HAP-1 (cell line): ENCODE measurements around the gene PRTFDC1.
"Not testable (repeated sequence)": the region's sequence is repeated elsewhere in the genome, so short reads cannot be mapped to it uniquely, and the experiment has no call there.

Experiments
- DNase-seq, 2 experiments: peaks; one replicate each; pipeline ENCODE4 v3.0.0-alpha.2; 2016 to 2020; ENCODE audit warnings: low spot score in 2 of 2
- H3K27me3 ChIP-seq: fragments of 250-450 bp; sonication (Bioruptor Pico); 2 replicates; pipeline ENCODE4 v1.5.1; 2020; ENCODE audit warnings: low read depth, mild to moderate bottlenecking, moderate library complexity
- H3K36me3 ChIP-seq: fragments of 250-450 bp; sonication (Bioruptor Pico); replicated peaks from 2 replicates; pipeline ENCODE4 v1.5.1; 2020; ENCODE audit warnings: mild to moderate bottlenecking
- H3K4me1 ChIP-seq: fragments of 250-450 bp; sonication (Bioruptor Pico); 2 replicates; pipeline ENCODE4 v1.5.1; 2020; ENCODE audit warnings: mild to moderate bottlenecking
- H3K4me3 ChIP-seq: fragments of 250-450 bp; sonication (Bioruptor Pico); 2 replicates; pipeline ENCODE4 v1.5.1; 2020; ENCODE audit warnings: mild to moderate bottlenecking, moderate library complexity
- H3K9me3 ChIP-seq: fragments of 250-450 bp; sonication (Bioruptor Pico); 2 replicates; pipeline ENCODE4 v1.5.1; 2020; ENCODE audit warnings: mild to moderate bottlenecking, moderate library complexity
- in situ Hi-C: fragments of 300-500 bp; cut with MboI; formaldehyde crosslinking; loops from 3 replicates; pipeline ENCODE4 v1.14.3; 2020; ENCODE audit warnings: low sequenced_read_pairs, inconsistent platforms, mixed read lengths

Gene PRTFDC1

GRCh38 chr10:24935504-24936292 is 16.7 kb downstream of the PRTFDC1 start:
- H3K9me3 ChIP-seq, result no peaks in the 10 kb centered on the region
- peaks cover 12% of the 10 kb centered on the region; the same call in 1 of the 2 replicates for H3K36me3 ChIP-seq
- H3K27me3 ChIP-seq, result no peaks in the 10 kb centered on the region
- H3K4me3 ChIP-seq, result no peak overlapping the region
- in situ Hi-C loops, result no loop called here
- no peak for DNase-seq
- no peaks in the 10 kb centered on the region for H3K4me1 ChIP-seq

DNA sequence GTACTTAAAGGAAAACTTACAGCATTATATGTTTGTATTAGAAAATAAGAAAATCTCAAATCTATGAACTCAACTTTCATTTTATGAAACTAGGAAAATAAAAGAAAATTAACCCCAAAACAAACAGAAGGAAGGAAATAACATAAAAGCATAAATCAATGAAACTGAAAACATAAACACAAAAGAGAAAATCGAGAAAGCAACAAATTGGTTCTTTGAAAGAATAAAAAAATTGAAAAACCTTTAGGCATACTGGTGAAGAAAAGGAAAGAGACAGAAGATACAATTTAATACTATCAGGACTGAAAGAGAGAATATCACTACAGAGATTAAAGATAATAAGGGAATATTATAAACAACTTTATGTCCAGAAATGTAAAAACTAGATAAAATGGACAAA is 21.2 kb downstream of the PRTFDC1 start:
- peaks cover 8% of the 10 kb centered on the region; the same call in 1 of the 2 replicates for H3K36me3 ChIP-seq
- in situ Hi-C loops, result no loop called here
- H3K27me3 ChIP-seq, result no peaks in the 10 kb centered on the region
- no peak overlapping the region for H3K4me3 ChIP-seq
- no peaks in the 10 kb centered on the region for H3K9me3 ChIP-seq
- no peak for DNase-seq
- H3K4me1 ChIP-seq, result no peaks in the 10 kb centered on the region

DNA sequence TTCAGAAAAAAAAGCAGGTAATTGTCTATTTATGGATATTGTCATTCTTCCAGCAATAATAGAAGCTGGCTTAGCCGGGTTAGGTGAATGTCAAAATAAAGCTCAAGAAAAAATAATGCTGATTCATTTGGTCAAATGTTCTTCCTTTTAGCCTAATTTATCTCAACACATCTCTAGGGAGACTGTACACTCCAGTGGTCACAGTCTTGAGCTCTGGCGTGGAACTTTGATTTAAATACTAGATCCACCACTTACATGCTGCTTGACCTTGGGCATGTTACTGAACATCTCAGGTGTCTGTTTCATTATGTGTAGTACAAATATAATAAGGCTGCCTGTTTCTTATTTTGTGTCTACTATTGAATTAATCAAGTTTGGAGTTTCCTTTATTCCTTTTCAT is 22.0 kb downstream of the PRTFDC1 start:
- H3K9me3 ChIP-seq, result no peaks in the 10 kb centered on the region
- H3K27me3 ChIP-seq, result no peaks in the 10 kb centered on the region
- peaks cover 3% of the 10 kb centered on the region; the same call in 1 of the 2 replicates for H3K36me3 ChIP-seq
- DNase-seq, result no peak
- in situ Hi-C loops, result no loop called here
- no peak overlapping the region for H3K4me3 ChIP-seq
- no peaks in the 10 kb centered on the region for H3K4me1 ChIP-seq

DNA sequence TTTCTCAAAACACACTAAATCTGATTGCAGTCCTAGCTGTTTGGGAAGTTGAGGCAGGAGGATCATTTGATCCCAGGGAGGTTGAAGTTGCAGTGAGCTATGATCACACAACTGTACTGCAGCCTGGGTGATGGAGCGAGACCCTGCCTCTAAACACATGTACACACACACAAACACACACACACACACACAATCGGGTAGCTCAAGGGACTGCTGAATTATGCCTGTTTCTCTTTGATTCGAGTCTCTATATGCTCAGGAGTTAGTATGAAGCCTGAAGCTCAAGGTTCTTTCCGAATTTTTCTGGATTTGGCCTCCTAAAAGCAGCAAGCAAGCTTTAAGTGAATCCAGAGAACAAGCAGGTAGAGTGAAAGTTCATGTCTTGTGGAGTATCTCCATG is 22.5 kb downstream of the PRTFDC1 start:
- Histone ChIP-seq H3K4me1 (no peaks in the 10 kb centered on the region), H3K9me3 (no peaks in the 10 kb centered on the region), H3K27me3 (no peaks in the 10 kb centered on the region), H3K36me3 (no peaks in the 10 kb centered on the region; the same call in 1 of the 2 replicates), H3K4me3 (no peak overlapping the region)
- in situ Hi-C loops, result no loop called here
- no peak for DNase-seq

DNA sequence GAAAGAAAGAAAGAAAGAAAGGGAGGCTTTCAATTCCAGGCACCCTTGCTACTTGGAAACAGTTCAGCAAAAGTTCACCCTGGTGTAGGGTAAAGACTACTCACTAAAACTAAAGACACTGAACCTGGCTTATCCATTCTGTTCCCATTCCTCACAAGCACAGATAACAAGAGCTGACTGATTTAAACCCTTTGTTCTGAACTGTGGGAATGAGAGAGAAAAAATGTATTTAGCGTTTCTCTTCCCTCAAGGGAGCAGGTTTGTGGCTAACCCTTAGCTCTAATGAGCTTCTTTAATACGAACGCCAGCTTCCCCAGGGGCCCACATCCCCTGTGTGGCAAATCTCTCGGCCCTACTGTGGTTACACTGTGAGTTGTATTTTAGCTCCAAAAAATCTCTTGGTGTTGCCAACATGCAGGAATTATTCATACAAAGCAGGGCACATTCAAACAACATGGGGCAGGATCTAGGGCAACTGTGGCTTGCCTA is 23.3 kb downstream of the PRTFDC1 start:
- no peak for DNase-seq
- no peaks in the 10 kb centered on the region for H3K9me3 ChIP-seq
- no peaks in the 10 kb centered on the region for H3K27me3 ChIP-seq
- H3K36me3 ChIP-seq, result no peaks in the 10 kb centered on the region; the same call in 1 of the 2 replicates
- H3K4me1 ChIP-seq, result no peaks in the 10 kb centered on the region
- in situ Hi-C loops, result no loop called here
- no peak overlapping the region for H3K4me3 ChIP-seq

- Histone ChIP-seq H3K4me3 (no peak overlapping the region), H3K4me1 (no peaks in the 10 kb centered on the region), H3K36me3 (no peaks in the 10 kb centered on the region; the same call in 1 of the 2 replicates), H3K27me3 (no peaks in the 10 kb centered on the region), H3K9me3 (no peaks in the 10 kb centered on the region)
- in situ Hi-C loops, result no loop called here
- no peak for DNase-seq
These were observed 24.2 kb downstream of the PRTFDC1 start for GRCh38 chr10:24928163-24928562.

DNA sequence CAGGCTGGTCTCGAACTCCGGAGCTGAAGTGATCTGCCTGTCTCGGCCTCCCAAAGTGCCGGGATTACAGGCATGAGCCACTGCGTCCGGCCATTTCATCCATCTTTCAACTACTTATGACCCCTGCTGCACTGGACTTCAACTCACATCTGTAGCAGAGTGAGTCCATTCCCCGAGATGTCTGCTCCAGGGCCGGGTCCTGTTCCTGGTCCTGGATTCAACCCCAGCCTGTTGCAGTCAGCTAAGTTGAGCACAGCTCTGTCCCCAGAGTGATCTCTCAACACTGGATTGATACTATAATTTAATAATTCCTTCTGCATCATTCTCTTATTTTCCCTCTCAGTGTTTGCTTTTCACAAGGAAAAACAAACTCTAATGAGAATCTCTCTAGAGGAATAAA is 25.8 kb downstream of the PRTFDC1 start:
- Histone ChIP-seq H3K4me3 (no peak overlapping the region), H3K9me3 (no peaks in the 10 kb centered on the region), H3K27me3 (no peaks in the 10 kb centered on the region), H3K4me1 (no peaks in the 10 kb centered on the region), H3K36me3 (no peaks in the 10 kb centered on the region; the same call in 1 of the 2 replicates)
- in situ Hi-C loops, result no loop called here
- no peak for DNase-seq

GRCh38 chr10:24925799-24926198 is 26.6 kb downstream of the PRTFDC1 start:
- in situ Hi-C loops, result no loop called here
- Histone ChIP-seq H3K36me3 (no peaks in the 10 kb centered on the region; the same call in 1 of the 2 replicates), H3K4me1 (no peaks in the 10 kb centered on the region), H3K9me3 (no peaks in the 10 kb centered on the region), H3K4me3 (no peak overlapping the region), H3K27me3 (no peaks in the 10 kb centered on the region)
- no peak for DNase-seq

GRCh38 chr10:24924483-24924882 is 27.9 kb downstream of the PRTFDC1 start:
- H3K9me3 ChIP-seq, H3K27me3 ChIP-seq, H3K4me3 ChIP-seq, H3K4me1 ChIP-seq, in situ Hi-C loops, H3K36me3 ChIP-seq, DNase-seq: not testable (repeated sequence)

DNA sequence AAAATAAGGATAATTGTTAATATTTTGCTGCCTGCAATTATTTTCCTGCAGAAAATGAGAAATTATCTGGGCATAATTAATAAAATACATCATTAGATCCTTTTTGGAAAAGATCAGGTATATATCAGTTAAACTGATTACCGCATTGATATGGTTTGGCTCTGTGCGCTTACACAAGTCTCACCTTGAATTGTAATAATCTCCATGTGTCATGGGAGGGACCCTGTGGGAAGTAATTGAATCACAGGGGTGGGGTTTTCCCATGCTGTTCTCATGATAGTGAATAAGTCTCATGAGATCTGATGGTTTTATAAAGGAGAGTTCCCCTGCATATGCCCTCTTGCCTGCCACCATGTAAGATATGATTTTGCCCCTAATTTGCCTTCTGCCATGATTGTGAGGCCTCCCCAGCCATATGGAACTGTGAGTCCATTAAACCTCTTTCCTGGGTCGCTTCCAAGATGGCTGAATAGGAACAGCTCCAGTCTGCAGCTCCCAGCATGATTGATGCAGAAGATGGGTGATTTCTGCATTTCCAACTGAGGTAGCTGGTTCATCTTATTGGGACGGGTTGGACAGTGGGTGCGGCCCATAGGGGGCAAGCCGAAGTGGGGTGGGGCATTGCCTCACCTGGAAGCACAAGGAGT is 30.1 kb downstream of the PRTFDC1 start:
- DNase-seq, H3K27me3 ChIP-seq, in situ Hi-C loops, H3K36me3 ChIP-seq, H3K9me3 ChIP-seq, H3K4me3 ChIP-seq, H3K4me1 ChIP-seq: not testable (repeated sequence)

- no peaks in the 10 kb centered on the region for H3K27me3 ChIP-seq
- no peaks in the 10 kb centered on the region for H3K4me1 ChIP-seq
- in situ Hi-C loops, result no loop called here
- H3K9me3 ChIP-seq, result no peaks in the 10 kb centered on the region
- no peak for DNase-seq
- no peaks in the 10 kb centered on the region; the same call in 1 of the 2 replicates for H3K36me3 ChIP-seq
- H3K4me3 ChIP-seq, result no peak overlapping the region
These were observed 31.2 kb downstream of the PRTFDC1 start for GRCh38 chr10:24920907-24921881.

- H3K36me3 ChIP-seq, in situ Hi-C loops, H3K4me3 ChIP-seq, H3K27me3 ChIP-seq, H3K9me3 ChIP-seq, DNase-seq, H3K4me1 ChIP-seq: not testable (repeated sequence)
These were observed 32.2 kb downstream of the PRTFDC1 start for GRCh38 chr10:24920192-24920591.

DNA sequence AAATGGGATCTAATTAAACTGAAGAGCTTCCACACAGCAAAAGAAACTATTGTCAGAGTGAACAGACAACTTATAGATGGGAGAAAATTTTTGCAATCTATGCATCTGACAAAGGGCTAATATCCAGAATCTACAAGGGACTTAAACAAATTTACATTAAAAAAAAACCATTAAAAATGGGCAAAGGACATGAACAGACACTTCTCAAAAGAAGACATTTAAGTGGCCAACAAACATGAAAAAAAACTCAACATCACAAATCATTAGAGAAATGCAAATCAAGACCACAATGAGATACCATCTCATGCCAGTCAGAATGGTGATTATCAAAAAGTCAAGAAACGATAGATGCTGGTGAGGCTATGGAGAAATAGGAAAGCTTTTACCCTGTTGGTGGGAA is 32.8 kb downstream of the PRTFDC1 start:
- H3K9me3 ChIP-seq, DNase-seq, H3K4me1 ChIP-seq, H3K4me3 ChIP-seq, H3K36me3 ChIP-seq, in situ Hi-C loops, H3K27me3 ChIP-seq: not testable (repeated sequence)
